Measurements from ENCODE around the gene DDX39B. TPM values are rescaled to one million over a fixed set of nuclear protein-coding genes. Genes with fewer than 3 reads are reported as not detected.
"Not testable (repeated sequence)": the region's sequence is repeated elsewhere in the genome, so short reads cannot be mapped to it uniquely, and the experiment has no call there.

DDX39B gene
- 100 to 1,000 TPM; 573 to 737 (median 621) TPM for polyA plus RNA-seq (ENCODE audit: insufficient read depth in 1 of 5, insufficient read length in 5 of 5, low replicate concordance in 1 of 5)
- long read RNA-seq, donor 1, full-length matches to known transcripts, result 125 of 281 reads
- long read RNA-seq, donor 1, partial matches to known transcripts, result 156 of 281 reads
- long read RNA-seq, donor 1, other reads (novel, unspliced or antisense), result 0 of 281 reads
- long read RNA-seq, donor 2, full-length matches to known transcripts, result 72 of 138 reads
- long read RNA-seq, donor 2, partial matches to known transcripts, result 66 of 138 reads
- long read RNA-seq, donor 2, other reads (novel, unspliced or antisense), result 0 of 138 reads
- long read RNA-seq, donor 3, full-length matches to known transcripts, result 90 of 193 reads
- long read RNA-seq, donor 3, partial matches to known transcripts, result 103 of 193 reads
- long read RNA-seq, donor 3, other reads (novel, unspliced or antisense), result 0 of 193 reads
- long read RNA-seq, donor 4, full-length matches to known transcripts, result 52 of 107 reads
- long read RNA-seq, donor 4, partial matches to known transcripts, result 55 of 107 reads
- long read RNA-seq, donor 4, other reads (novel, unspliced or antisense), result 0 of 107 reads
- long read RNA-seq, donor 5, full-length matches to known transcripts, result 134 of 324 reads
- long read RNA-seq, donor 5, partial matches to known transcripts, result 190 of 324 reads
- long read RNA-seq, donor 5, other reads (novel, unspliced or antisense), result 0 of 324 reads
- long read RNA-seq, donor 6, full-length matches to known transcripts, result 115 of 202 reads
- long read RNA-seq, donor 6, partial matches to known transcripts, result 87 of 202 reads
- long read RNA-seq, donor 6, other reads (novel, unspliced or antisense), result 0 of 202 reads
- long read RNA-seq, donor 7, full-length matches to known transcripts, result 40 of 119 reads
- long read RNA-seq, donor 7, partial matches to known transcripts, result 79 of 119 reads
- long read RNA-seq, donor 7, other reads (novel, unspliced or antisense), result 0 of 119 reads
- long read RNA-seq, donor 8, full-length matches to known transcripts, result 45 of 84 reads
- long read RNA-seq, donor 8, partial matches to known transcripts, result 39 of 84 reads
- long read RNA-seq, donor 8, other reads (novel, unspliced or antisense), result 0 of 84 reads

DNA sequence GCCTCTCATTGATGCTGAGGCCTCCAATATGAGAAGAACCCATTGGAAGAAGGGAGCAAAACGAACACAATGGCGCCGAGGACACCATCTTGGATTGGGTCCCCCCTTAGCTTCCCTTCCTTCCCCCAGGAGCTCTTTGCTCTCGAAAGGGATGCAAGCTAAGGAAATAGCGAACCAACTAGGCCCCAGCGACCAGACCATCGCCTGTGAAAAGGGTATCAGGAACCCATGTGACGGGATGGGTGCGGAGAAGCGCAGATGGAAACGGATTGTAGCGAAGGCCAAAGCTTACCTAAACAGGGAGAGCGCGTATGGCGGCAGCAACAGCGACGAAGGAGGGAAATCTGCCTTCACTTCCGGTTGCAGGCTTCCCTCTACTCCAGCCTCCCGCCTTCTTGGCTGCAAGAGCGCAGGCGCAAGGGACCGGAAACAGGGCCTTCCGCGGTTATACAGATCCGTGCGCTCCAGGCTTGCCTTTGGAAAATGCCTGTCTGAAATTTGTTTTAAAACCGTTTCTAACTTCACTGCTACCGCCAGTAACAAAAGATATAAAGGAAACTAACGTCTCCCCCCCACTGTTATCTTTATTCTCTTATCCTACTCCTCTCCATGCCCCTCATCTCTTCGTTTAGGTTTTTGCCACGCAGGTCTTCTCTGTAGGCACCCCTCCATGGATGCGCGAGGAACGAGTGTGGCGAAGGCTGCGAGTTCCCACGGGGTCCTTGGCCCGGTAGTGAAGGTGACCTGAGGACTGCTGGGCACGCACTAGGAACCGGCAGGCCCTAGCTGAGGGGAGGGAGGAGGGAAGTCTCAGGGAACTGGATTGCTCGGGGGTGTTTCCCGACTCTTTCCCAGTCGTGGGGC, at the start of gene DDX39B:
Gene DDX39B, minus strand, starts transcription at position 346 of the 864 bp plus-strand sequence. CDS start 1,471 bp downstream, outside the sequence.
- peak; percentile 97 for DNase-seq

DNA sequence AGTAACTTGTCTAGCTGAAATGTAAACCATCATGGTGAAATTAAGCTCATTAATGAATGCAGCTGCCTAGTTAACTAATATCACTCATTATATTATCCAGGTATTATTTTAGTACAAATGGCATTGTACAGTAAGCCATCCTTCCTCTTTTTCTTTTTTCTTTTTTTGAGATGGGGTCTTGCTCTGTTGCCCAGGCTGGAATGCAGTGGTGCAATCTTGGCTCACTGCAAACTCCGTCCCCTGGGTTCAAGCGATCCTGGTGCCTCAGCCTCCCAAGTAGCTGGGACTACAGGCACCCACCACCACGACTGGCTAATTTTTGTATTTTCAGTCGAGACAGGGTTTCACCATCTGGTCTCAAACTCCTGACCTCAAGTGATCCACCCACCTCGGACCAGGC, 48.9 kb upstream of the DDX39B start:
- not testable (repeated sequence) for DNase-seq

DNA sequence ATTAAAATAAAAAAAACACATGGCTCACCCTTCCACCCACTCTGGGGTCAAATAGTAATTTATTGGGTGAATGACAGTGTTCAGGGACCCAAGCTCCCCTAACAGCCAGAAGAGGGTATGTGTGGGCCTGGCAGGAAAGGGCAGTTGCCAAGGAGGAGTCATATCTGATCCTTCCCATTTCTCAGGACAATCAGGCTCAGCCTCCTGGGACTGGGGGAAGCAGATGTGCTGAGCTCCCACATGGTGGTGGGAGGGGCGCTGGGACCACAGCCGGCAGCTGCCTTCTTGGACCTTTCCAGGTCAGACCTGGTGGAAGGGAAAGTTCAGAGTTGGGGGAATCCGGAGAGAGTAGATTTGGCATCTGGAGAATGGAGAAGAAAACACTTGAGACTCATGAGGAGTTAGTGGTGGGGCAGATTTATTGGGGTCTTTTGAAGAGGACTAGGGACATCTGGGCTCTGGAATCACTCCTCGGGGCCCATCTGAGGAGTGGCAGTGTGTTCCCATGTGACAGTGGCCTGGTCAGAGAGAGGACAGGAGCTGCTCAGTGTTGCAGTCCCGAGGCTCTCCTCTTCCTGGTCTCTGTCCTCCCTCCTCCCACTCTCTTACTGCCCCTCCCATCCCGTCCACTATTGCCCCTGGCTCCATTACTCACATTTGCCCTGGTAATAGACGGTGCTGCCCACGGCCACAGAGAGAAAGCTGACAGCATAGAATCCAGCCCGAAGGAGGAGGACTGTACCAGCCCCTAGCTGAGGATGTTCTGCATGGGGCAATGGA, 47.3 kb upstream of the DDX39B start:
- DNase-seq, result no peak

DNA sequence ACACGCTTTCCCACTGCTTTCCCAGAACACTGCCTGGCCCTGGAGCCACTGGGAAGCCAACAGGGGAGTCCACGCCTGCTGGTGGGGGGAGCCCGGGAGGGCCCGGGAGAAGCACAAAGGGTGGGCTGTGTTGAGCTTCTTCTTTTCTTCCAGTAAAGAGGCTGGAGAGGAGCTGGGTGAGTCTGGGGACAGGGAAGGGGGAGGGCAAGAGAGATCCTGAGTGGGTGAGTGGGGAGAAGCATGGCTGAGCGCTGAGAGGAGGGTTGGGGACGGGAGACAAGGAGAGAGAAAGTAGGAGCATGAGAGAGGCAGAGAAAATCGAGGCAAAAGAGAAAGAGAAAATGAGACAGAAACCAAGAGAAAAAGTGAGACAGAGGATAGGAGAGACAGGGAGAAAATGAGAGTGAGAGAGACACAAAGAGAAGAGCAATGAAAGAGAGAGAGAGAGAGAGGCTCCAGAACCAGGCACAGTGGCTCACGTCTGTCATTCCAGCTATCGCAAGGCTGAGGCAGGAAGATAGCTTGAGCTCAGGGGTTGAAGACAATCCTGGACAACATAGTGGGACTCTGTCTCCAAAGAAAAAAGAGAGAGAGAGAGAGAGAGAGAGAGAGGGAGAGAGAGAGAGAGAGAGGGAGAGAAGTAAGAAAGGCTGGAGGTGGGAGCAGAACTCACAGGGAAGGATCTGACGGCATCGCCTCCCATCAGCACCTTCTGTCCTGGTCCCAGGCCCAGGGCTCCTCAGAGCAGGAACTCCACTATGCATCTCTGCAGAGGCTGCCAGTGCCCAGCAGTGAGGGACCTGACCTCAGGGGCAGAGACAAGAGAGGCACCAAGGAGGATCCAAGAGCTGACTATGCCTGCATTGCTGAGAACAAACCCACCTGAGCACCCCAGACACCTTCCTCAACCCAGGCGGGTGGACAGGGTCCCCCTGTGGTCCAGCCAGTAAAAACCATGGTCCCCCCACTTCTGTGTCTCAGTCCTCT, 46.3 kb upstream of the DDX39B start:
- DNase-seq, result no peak

DNA sequence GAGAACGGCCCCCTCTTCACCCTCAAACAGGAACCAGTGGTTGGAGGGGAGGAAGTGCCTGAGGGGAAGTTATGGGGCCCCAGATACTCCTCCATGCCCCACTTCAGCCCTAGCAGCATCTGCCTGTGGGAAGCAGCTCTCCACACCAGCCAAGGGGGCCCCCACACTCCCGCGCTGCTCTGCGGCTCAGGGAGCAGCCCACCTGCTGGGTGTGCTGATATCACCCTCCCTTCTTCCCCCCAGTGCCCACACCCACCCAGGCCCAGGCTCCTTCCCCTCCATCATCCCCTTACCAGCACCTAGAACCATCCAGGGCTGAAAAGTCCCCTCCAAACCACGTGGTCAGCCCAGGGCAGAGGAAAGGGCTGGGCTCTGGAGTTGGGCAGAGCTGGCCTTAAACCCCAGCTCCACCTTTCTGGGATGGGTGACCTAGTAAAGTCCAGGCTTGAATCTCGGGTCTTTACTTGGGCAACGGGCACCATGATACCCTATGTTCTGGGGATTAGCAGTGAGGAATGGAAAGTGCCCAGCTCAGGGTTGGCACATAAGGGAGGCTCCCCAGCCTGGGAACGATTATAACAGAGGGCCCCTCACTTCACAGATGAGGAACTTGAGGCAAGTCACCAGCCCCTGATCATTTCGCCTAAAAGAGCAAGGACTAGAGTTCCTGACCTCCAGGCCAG, 44.9 kb upstream of the DDX39B start:
- no peak for DNase-seq

DNA sequence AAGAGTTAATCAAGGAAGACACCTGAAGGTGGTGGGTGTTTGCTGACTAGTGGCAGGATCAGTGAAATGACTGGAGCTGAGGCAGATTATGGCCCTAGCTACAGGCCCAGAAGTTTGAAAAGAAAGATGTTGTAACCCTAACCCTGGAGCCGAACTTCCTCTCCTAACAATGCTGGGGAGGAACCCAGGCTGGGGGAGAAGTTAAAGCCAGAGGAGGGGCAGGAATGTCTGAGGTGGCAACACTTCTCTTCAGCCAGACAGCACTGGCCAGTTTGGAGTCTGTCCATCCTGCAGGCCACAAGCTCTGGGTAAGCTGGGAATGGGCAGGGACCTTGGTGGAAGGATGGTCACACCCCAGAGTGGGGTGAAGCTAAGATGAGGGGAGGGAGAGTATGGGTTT, 44.2 kb upstream of the DDX39B start, which contains the start of gene LST1:
Gene LST1, plus strand, starts transcription at position 270 of the 400 bp plus-strand sequence. CDS start 1,023 bp downstream, outside the sequence.
- no peak for DNase-seq

DNA sequence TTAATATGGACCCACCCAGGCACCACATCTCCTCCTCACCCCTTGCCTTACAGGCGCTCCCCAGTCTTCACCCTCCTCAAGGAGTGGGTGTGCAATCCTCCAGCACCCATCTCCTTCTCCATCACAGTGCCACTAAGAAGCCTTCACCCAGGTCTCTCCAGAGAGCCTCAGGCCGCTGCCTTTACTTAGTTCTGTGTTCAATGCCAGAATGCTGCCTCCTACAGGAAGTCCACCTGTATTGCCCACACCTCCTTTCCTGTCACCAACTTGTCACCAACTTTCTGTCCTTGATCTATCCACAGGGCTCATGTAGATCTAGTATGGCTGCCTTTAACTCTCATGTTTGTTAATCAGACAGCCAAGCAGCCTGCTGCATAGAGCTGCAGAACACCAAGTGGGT, 43.7 kb upstream of the DDX39B start:
- no peak for DNase-seq

DNA sequence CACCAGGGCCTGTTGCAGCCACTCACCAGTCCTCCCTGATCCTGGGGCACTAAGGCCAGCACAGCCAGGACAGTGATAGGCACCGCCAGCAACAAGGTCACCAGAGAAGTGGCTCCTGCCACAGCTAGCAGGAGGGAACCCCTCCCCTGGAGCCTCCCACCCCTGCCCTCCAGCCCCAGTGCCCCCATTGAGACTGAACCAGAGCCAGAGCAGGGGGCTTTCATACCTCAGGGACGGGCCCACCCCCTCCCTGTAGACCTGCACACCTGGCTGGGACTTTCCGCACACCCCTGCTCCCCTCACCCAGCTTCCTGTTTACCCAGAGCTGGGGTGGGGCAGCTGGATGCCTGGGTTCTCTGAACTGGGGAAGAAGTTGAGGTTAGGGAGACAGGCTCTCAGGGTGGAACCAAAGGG, 40.4 kb upstream of the DDX39B start, which contains the start of gene LTB:
Gene LTB, minus strand, starts transcription at position 195 of the 414 bp plus-strand sequence. Its CDS starts 7 bp downstream, at position 188.
- no peak for DNase-seq

DNA sequence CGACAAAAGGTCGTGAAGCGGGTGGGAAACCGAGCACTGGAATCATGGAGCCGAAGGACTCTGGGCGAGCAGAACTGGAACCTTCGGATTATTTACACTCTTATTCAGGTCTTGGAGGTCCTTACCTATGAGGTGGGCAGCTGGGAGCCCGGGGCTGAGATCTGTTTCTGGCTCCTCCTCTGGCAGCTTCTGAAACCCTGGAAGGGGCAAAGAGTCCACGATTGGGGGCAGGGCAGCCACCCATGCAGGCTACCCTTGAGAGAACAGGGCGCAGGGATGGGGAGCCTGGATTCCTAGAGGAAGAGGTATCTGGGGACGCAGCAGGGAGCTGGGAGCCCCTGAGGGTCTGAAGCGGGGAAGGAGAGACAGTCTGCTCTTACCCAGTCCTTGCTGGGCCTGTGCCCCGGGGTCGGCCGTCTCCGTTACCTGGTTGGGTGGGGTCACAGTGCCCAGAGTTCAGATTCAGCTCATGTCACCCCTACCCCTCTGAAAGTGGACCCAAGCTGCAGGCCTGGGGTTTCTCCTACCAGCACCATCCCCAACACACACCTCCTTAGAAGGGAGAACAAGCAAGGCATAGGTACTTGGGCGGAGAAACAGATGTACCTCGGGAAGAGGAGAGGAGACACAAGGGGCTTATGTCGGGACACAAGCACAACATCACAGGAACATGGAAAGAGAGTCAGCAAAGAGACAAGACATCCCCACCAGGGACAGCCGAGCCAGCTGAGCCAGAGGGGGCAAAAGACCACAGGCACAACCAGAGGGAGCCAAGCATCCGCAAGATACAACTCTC, 39.8 kb upstream of the DDX39B start:
- no peak for DNase-seq

DNA sequence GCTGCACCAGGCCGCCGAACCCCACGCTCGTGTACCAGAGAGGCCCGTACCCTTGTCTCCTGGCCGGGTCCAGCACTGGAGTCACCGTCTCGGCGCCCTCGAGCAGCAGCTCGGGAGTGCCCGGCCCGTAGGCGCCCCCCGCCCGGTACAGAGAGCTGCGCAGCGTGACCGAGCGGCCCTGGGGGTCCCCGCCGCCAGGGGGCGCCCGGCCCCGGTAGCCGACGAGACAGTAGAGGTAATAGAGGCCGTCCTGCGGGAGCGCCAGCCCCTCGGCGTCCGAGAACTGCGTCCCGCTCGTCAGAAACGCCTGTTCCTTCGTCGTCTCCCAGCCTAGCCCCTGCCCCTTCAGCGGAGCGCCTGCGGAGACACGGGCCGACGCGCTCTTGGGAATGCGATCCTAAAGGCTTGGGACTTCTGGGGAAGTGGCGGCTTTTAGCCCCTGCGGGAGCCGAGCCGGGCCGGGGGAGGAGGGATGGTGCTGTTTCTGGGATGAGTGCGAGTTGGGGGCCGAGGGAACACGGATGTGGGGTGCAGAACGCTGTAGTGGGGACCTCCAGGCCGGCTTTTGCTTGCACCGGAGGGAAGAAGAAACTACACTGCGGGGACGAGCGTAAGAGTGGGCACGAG, 39.1 kb upstream of the DDX39B start:
- peak; percentile 83 to 85 for DNase-seq

DNA sequence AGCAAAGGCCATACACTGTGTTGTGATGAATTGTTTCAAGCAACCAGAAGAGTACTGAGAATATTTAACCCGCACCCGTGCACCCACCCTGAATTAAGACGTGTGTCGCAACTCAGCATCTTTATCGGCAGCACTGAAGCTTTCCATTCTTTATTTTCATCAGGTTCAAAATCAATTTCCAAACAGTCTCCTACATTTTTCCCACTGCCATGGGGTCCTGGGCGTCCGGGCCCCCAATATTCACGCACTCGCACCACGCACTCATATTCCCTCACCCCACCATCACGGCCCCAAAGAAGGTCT, 38.6 kb upstream of the DDX39B start:
- no peak for DNase-seq

DNA sequence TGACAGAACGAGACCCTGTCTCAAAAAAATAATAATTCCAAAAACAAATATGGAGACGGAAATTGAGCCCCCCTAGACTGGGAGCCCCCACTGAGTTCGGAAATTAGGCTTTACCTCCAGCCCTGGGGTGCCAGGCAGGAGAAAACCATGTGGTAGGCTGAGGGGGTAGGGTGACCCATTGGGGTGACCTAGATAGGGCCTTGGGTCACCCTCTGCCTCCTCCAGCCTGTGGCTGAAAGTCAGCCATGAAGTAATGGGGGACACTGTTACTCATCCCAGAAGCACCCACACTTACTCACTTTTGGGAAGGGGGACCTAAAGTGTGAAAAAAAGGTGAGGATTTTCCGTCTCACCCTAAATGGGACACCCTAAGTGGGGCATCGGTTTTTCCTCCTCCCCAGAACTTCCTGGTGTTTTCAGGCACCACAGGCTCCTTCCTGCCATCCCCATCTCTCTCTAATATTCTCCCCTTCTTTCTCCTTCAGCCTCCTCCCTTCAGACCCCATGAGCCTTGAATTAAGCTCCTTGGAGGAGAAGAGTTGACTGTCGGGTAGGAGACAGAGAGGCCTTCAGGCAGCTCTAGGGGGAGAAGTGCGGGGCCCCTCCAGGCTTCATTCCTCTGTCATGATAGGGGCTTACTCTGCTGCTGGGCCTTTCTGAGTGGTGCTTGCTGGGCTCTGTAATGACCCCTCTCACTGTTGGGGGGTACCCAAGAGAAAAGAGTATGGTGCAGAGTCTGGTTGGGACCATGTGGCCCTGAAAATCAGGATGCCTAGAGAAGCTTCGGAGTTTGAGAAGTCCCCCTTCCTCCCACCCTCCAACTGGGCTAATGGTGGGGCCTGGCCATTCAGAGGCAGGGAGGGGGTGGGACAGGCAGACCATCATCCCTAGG, 38.0 kb upstream of the DDX39B start:
- DNase-seq, result no peak

DNA sequence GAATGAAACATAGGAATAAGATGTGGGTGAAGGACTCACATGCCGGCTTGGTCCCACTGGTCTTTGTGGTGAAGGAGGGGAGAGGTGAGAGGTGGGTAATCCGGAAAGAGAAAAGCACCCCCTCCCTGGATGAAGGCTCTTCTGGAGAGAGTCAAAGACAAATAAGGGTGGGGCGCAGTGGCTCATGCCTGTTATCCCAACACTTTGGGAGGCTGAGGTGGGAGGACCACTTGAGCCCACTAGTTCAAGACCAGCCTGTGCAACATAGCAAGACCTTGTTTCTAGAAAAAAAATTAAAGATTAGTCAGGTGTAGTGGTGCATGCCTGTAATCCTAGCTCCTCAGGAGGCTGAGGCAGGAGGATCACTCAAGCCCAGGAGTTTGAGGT, 37.3 kb upstream of the DDX39B start:
- no peak for DNase-seq

DNA sequence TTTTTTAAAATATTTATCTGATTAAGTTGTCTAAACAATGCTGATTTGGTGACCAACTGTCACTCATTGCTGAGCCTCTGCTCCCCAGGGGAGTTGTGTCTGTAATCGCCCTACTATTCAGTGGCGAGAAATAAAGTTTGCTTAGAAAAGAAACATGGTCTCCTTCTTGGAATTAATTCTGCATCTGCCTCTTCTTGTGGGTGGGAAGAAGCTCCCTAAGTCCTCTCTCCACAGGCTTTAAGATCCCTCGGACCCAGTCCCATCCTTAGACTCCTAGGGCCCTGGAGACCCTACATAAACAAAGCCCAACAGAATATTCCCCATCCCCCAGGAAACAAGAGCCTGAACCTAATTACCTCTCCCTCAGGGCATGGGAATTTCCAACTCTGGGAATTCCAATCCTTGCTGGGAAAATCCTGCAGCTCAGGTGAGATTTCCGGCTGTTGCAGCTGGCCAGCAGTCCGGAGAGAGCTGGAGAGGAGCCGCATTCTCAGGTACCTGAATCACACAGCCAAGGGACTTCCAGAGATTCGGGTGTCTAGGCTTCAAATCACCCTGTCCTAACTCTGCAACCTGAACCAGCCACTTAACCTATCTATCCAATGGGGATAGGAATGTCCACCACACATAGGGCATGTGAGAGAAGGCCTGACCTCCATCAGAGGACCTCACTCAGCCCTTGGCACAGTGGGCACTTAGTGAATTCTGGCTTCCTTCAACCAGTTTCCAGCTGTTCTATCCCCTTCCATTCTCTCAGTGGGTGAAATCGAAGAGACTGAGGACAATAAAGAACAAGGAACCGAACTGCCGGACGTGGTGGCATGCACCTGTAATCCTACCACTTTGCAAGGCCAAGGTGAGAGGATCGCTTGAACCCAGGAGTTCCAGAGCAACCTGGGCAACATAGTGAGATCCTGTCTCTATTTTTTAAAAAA, 36.6 kb upstream of the DDX39B start:
- DNase-seq, result no peak

DNA sequence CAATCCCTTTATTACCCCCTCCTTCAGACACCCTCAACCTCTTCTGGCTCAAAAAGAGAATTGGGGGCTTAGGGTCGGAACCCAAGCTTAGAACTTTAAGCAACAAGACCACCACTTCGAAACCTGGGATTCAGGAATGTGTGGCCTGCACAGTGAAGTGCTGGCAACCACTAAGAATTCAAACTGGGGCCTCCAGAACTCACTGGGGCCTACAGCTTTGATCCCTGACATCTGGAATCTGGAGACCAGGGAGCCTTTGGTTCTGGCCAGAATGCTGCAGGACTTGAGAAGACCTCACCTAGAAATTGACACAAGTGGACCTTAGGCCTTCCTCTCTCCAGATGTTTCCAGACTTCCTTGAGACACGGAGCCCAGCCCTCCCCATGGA, 35.8 kb upstream of the DDX39B start:
- no peak for DNase-seq
